Coronary artery (tissue), 2 donors: ENCODE data around the gene UMAD1.

Experiments
- DNase-seq: peaks from one replicate; pipeline ENCODE4 v3.0.0-alpha.2; 2017; ENCODE audit warnings: low spot score
- H3K27ac ChIP-seq, 2 donors: fragments of 200-600 bp; sonication (generic); one replicate each; pipeline ENCODE4 v1.5.1; 2016 to 2019
- H3K4me3 ChIP-seq: fragments of 200-600 bp; sonication (generic); 2 replicates; pipeline ENCODE4 v1.5.1; 2016; ENCODE audit warnings: mild to moderate bottlenecking, moderate library complexity
- TF ChIP-seq, protein P1 (sequence below): fragments of 200-600 bp; sonication (generic); IDR thresholded peaks from one replicate; pipeline ENCODE4 v1.5.1; 2019; ENCODE audit warnings: antibody characterized with exemption

UMAD1 gene

DNA sequence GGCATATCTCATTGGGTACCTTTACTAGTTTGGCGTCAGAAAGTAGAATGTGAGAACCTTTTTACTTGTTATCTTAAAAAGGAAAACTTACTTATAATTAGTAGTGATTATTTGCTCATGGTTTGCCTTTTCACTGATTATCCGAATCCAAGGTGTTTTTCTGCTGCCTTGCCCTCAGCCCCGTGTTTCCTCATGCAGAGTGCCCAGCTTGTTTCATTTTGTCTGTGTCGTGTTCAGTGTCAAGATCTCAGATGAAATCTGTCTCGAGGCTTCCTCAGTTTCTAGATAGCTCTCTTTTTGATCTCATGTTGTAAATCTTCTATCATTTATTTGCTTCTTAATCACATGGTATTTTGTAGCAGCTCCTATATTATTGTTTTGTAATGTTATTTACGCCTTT, 47.8 kb downstream of the UMAD1 start:
- Histone ChIP-seq H3K27ac (peak overlapping the region in 1 of 2 donors; percentile 0), H3K4me3 (no peak overlapping the region)
- DNase-seq, result no peak
- TF ChIP-seq, protein P1, sequence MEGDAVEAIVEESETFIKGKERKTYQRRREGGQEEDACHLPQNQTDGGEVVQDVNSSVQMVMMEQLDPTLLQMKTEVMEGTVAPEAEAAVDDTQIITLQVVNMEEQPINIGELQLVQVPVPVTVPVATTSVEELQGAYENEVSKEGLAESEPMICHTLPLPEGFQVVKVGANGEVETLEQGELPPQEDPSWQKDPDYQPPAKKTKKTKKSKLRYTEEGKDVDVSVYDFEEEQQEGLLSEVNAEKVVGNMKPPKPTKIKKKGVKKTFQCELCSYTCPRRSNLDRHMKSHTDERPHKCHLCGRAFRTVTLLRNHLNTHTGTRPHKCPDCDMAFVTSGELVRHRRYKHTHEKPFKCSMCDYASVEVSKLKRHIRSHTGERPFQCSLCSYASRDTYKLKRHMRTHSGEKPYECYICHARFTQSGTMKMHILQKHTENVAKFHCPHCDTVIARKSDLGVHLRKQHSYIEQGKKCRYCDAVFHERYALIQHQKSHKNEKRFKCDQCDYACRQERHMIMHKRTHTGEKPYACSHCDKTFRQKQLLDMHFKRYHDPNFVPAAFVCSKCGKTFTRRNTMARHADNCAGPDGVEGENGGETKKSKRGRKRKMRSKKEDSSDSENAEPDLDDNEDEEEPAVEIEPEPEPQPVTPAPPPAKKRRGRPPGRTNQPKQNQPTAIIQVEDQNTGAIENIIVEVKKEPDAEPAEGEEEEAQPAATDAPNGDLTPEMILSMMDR, result no peak

DNA sequence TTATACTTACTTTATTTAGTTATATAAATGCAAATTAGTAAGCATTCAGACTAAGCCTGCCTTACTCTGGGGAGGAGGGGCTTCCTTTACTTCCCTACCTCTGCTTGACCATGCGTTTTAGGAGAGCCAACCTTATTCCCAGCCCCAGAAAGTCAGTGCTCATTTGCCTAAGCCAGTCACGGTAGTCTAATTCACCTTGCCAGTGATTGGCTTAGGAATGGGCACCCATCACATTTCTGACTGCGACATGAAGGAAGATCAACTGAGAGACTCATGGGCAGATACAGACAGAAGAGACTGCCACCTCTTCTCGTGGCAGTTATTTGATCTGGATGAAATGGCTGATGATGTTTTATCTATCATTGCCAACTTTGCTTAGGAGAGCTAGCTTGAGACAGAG, 48.4 kb downstream of the UMAD1 start:
- TF ChIP-seq, protein P1, result no peak

DNA sequence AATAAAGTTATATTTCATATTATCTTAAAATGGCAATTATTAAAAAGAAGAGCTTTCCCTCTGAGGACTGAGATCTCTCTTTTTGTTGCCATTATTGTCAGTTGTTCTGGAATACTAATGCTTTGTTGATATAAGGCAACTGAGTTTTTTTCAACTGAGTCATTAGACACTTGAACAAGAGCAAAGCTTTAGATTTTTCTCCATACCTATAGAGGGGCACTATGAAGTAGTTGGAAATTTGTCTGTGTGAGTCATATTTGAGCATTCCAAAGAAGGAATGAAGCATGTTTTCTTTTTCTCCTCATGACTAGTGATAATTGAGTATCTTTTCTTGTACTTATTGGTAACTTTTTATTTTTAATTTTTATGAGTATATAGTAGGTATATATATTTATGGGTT, 53.3 kb downstream of the UMAD1 start:
- no peak for DNase-seq
- TF ChIP-seq, protein P1, result no peak
- Histone ChIP-seq H3K4me3 (no peak overlapping the region), H3K27ac (no peak overlapping the region)

More for the DNA sequence above, 48.4 kb downstream of the UMAD1 start:
- DNase-seq, result no peak
- Histone ChIP-seq H3K27ac (no peak overlapping the region), H3K4me3 (no peak overlapping the region)

DNA sequence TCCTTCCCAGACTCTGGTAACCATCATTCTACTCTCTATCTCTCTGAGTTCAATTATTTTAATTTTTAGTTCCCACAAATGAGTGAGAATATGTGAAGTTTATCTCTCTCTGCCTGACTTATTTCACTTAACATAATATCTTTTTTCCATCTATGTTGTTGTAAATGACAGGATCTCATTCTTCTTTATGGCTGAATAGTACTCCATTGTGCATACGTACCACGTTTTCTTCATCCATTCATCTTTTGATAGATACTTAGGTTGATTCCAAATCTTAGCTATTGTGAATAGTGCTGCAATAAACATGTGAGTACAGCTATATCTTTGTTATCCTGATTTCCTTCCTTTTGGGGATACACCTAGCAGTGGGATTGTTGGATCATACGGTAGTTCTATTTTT, 54.0 kb downstream of the UMAD1 start:
- H3K27ac ChIP-seq, result no peak overlapping the region
- H3K4me3 ChIP-seq, result no peak overlapping the region
- no peak for DNase-seq
- TF ChIP-seq, protein P1, result no peak

- no peak overlapping the region for H3K4me3 ChIP-seq
- TF ChIP-seq, protein P1, result no peak
- DNase-seq, result no peak
- H3K27ac ChIP-seq, result no peak overlapping the region
These were observed 54.7 kb downstream of the UMAD1 start for GRCh38 chr7:7695111-7695817.

GRCh38 chr7:7696458-7697119, 56.0 kb downstream of the UMAD1 start:
- no peak overlapping the region for H3K27ac ChIP-seq
- TF ChIP-seq, protein P1, result no peak
- no peak overlapping the region for H3K4me3 ChIP-seq
- no peak for DNase-seq

GRCh38 chr7:7698930-7699329, 58.4 kb downstream of the UMAD1 start:
- DNase-seq, result no peak
- TF ChIP-seq, protein P1, result no peak
- Histone ChIP-seq H3K4me3 (no peak overlapping the region), H3K27ac (no peak overlapping the region)
